SJSA1 (cell line): ENCODE measurements around the gene NECAB3. TPM values are rescaled to one million over a fixed set of nuclear protein-coding genes. Genes with fewer than 3 reads are reported as not detected.
"Not testable (repeated sequence)": the region's sequence is repeated elsewhere in the genome, so short reads cannot be mapped to it uniquely, and the experiment has no call there.

Experiments
- DNase-seq, 2 experiments: peaks; one replicate each; pipeline ENCODE4 v3.0.0-alpha.2; 2015 to 2020; ENCODE audit warnings: low spot score in 2 of 2, low read depth in 1 of 2
- H3K27ac ChIP-seq: fragments of 250-450 bp; sonication (Bioruptor Pico); 2 replicates; pipeline ENCODE4 v1.5.1; 2020; ENCODE audit warnings: mild to moderate bottlenecking, moderate library complexity
- H3K27me3 ChIP-seq: fragments of 250-450 bp; sonication (Bioruptor Pico); replicated peaks from 2 replicates; pipeline ENCODE4 v1.5.1; 2020; ENCODE audit warnings: mild to moderate bottlenecking, moderate library complexity
- H3K36me3 ChIP-seq: fragments of 250-450 bp; sonication (Bioruptor Pico); 2 replicates; pipeline ENCODE4 v1.5.1; 2020; ENCODE audit warnings: mild to moderate bottlenecking
- H3K4me1 ChIP-seq: fragments of 250-450 bp; sonication (Bioruptor Pico); replicated peaks from 2 replicates; pipeline ENCODE4 v1.6.1; 2021; ENCODE audit warnings: mild to moderate bottlenecking
- H3K4me3 ChIP-seq: fragments of 250-450 bp; sonication (Bioruptor Pico); 2 replicates; pipeline ENCODE4 v1.5.1; 2020; ENCODE audit warnings: mild to moderate bottlenecking
- H3K9me3 ChIP-seq: fragments of 250-450 bp; sonication (Bioruptor Pico); replicated peaks from 2 replicates; pipeline ENCODE4 v1.5.1; 2020; ENCODE audit warnings: mild to moderate bottlenecking
- total RNA-seq: library from RNA; depleted of rRNA; stranded (reverse); fragments of >200 nt; shearing (Covaris generic); gene quantifications from 2 replicates; pipeline ENCODE4 v1.2.3, GENCODE V29; 2014

The NECAB3 gene
- total RNA-seq, 1 experiment from 2014 or later: 52.1 TPM

DNA sequence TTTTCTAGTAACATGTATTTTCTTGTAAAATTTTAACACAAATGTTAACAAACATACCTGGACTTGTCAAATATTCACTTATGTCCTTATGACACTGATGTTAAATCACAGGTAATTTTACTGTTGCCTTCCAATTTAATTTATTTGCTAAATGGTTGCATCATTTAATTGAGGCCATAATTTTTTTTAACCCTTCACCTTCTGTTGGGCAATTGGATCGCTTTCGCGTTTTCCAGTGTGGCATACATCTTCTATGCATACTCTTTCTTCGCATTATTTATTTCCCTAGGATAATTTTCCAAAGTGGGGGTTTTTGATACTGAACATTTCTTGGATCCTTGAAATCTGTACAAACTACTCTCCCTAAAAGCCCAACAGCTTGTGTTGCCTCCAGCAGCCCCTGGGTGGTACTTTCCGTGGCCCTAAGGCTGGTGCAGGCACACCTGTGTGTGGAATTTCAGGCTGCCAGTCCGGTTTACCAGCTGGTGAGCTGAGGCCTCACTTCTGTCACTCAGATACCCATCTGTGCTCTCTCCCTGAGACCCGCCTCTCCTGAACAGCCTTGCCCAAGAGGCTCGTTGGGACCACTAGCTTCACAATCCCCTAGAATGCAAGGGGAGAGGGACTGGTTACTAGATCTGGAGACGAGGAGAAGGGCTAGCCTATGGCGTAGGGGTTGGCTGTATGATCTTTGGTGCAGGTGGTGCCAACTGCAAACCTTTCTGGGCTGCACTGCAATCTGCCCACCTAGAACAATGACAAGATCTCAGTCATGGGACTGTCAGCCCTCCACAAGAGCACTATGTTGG lies 23.3 kb downstream of the NECAB3 start:
- Histone ChIP-seq H3K27ac (no peak overlapping the region), H3K36me3 (peaks cover 10% of the 10 kb centered on the region), H3K4me1 (peaks cover 7% of the 10 kb centered on the region; the same call in 1 of the 2 replicates), H3K4me3 (no peak overlapping the region), H3K9me3 (no peaks in the 10 kb centered on the region), H3K27me3 (no peaks in the 10 kb centered on the region)
- no peak for DNase-seq

DNA sequence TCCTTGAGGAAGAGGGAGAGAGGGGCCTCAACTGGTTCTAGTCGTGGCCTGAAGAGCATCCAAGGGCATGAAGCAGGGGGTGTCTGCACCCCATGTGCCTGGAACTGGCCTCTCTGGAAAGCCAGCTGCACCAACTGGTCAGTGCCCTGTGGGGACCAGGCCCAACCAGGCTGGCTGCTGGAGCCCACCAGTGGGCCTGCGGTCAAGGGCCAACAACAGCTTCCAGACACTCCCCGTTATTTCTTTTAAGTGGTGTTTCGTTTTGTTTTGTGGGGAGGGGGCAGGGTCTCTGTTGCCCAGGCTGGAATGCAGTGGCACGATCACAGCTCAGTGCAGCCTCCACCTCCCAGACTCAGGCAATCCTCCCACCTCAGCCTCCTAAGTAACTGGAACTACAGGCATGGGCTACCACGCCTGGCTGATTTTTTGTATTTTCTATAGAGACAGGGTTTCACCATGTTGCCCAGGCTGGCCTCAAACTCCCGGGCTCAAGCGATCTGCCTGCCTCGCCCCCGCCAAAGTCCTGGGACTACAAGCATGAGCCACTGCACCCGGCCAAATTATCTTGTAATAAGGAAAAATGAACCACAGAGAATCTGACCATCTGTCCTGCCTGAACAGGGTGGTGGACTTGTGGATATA lies 24.0 kb downstream of the NECAB3 start:
- H3K4me1 ChIP-seq: peaks cover 7% of the 10 kb centered on the region; the same call in 1 of the 2 replicates
- DNase-seq: no peak
- H3K4me3 ChIP-seq: no peak overlapping the region
- no peak overlapping the region for H3K27ac ChIP-seq
- H3K36me3 ChIP-seq: peaks cover 14% of the 10 kb centered on the region
- H3K27me3 ChIP-seq: no peaks in the 10 kb centered on the region
- H3K9me3 ChIP-seq: no peaks in the 10 kb centered on the region

DNA sequence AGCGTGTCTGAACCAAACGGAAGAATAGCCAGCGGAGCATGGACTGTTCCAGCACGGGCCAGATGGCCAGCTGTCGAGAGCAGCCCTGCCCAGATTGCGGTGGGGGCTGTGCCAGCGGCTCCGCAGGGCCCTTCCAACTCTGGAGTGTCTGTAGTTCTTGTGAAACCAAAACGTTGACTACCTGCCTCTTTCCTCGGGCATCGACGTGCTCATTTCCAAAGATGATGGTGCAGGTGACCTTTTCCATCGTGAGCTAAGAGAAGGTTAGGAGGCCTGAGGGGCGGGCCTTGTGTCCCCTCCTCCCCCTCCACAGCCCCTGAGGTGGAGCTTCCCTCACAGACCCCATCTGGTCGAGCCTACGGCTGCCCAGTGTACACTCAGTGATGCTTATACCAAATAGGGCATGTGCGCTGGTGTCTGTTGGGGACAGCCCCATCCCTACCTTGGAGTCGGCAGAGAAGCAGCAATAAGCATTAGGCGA lies 25.0 kb downstream of the NECAB3 start:
- no peaks in the 10 kb centered on the region for H3K9me3 ChIP-seq
- peaks cover 24% of the 10 kb centered on the region for H3K36me3 ChIP-seq
- no peaks in the 10 kb centered on the region for H3K27me3 ChIP-seq
- H3K4me1 ChIP-seq: peaks cover 7% of the 10 kb centered on the region; the same call in 1 of the 2 replicates
- H3K4me3 ChIP-seq: no peak overlapping the region
- no peak for DNase-seq
- H3K27ac ChIP-seq: no peak overlapping the region

DNA sequence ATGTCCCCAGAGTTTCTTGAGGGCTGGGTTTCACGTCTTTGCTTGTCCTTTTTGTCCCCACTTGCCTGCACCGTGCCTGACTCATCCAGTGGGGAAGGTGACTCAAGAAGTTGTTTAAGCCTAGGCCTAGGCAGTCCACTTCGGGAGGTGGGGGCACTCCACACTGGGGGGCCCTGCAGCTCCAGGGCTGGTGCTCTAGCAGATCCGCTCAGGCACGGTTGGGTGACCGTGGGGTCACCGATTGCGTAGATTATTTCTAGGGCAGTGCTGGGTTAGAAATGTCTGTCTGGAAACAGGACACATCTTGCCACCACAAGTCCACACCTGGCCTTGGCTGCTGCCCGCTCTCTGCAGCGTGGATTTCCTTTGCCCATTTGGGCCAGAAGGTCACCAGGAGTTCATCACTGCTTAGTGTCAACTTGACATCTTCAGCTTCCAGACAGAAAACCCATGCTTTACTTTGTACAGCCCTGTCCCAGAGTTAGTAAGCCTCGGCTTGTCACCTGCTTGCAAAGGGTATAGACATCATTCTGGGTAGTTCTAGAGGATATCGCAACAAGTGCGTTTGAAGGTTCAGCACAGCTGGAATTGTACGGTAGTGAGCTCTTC lies 25.7 kb downstream of the NECAB3 start:
- peaks cover 6% of the 10 kb centered on the region; the same call in 1 of the 2 replicates for H3K4me1 ChIP-seq
- DNase-seq: no peak
- no peaks in the 10 kb centered on the region for H3K27me3 ChIP-seq
- no peak overlapping the region for H3K27ac ChIP-seq
- H3K9me3 ChIP-seq: no peaks in the 10 kb centered on the region
- peaks cover 28% of the 10 kb centered on the region for H3K36me3 ChIP-seq
- no peak overlapping the region for H3K4me3 ChIP-seq

DNA sequence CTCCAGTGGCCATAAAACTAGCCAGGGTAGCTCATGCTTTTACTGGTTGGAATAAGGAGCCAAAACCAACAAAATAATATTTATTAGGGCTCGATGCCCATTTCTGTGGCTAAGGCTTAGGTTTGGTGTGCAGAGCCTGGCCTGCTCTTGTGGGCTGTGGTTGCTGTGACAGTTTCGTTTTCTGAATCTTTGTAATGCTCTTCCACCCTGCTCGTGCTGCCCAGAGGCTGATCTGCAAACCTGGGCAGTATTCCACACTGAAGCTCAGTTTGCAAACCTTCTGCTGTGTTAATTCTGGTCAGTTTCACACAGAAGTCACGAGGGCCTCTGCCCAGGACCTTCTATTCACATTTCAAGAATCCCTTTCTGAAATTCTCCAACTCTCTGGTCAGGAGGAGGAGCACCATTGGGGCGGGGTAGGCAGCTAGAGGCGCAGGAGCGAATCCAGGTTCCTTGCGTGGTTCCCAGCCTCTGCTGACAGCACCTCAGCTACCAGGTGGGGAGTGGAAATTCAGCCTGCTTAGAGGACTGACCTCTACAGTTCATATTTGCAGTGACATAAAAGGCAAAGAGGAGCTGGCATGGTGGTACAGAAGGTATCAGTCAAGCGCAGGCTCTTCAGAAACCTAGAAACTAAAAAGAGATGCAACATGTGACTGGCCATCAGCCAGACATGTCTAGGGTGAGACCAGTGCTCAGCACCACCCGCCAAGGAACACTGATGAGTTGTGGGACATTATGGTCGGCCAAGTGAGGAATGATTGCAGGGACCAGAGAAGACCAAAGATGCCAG lies 26.4 kb downstream of the NECAB3 start:
- Histone ChIP-seq H3K27me3 (no peaks in the 10 kb centered on the region), H3K36me3 (peaks cover 28% of the 10 kb centered on the region), H3K27ac (no peak overlapping the region), H3K4me3 (no peak overlapping the region), H3K9me3 (no peaks in the 10 kb centered on the region), H3K4me1 (peaks cover 4% of the 10 kb centered on the region; the same call in 1 of the 2 replicates)
- no peak for DNase-seq

DNA sequence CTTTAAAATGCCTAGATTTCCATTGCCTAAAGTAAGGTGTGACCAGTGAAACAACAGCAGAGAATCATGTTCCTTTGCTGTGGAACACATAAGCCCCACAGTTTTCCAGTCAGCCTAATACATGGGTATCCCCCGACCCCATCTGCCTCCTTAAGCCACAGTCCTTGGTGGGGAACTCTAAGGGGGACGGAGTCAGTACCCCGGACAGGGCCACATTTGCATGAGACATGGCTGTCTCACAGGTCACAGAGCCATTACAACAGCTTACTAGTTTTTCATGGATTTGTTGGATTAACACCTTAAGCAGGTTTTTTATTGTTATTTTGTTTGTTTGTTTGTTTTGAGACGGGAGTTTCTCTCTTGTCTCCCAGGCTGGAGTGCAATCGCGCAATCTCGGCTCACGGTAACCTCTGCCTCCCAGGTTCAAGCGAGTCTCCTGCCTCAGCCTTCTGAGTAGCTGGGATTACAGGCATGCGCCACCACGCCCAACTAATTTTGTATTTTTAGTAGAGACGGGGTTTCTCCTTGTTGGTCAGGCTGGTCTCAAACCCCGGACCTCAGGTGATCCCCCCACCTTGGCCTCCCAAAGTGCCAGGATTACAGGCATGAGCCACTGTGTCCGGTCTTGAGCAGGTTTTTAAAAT lies 27.1 kb downstream of the NECAB3 start:
- H3K4me1 ChIP-seq, H3K4me3 ChIP-seq, DNase-seq, H3K9me3 ChIP-seq, H3K27me3 ChIP-seq, H3K27ac ChIP-seq: not testable (repeated sequence)
- peaks cover 31% of the 10 kb centered on the region for H3K36me3 ChIP-seq

DNA sequence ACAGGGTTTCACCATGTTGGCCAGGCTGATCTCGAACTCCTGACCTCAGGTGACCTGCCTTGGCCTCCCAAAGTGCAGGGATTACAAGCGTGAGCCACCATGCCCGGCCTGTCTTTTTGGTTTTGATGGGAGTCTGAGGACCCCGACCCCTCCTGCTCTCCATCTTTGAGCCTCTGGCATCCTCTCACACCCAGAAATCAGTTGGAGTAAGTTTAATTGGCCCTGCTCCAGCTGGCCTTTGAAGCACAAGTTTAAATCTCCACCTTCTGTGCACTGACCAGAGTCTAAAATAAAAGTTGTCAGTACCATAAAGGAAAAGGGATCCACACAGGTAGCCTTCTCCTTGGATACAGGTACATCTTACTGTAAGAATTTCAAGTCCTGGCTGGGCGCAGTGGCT lies 28.0 kb downstream of the NECAB3 start:
- Histone ChIP-seq H3K27ac (no peak overlapping the region), H3K36me3 (peaks cover 32% of the 10 kb centered on the region), H3K4me3 (no peak overlapping the region), H3K27me3 (no peaks in the 10 kb centered on the region), H3K4me1 (peaks cover 4% of the 10 kb centered on the region; the same call in 1 of the 2 replicates), H3K9me3 (no peaks in the 10 kb centered on the region)
- DNase-seq: no peak

DNA sequence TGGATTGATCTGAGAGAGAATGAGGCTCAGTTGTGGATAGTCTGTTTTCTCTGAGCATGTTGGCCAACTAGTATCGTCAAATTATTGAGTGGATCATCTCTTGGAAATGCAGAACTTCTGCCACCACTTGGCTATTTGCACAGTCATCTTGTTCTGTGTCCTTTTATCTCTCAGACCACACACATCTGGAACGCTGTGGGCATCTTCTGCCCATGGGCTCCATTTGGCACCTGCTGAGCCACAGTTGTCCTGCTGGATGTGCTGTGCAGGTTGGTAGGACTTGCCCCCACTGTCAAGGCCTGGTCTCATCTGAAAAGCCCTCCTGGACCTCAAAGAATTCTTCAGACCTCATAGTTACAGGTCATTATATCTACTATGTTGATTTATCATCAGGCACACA lies 28.8 kb downstream of the NECAB3 start:
- Histone ChIP-seq H3K27ac (no peak overlapping the region), H3K4me3 (no peak overlapping the region), H3K27me3 (no peaks in the 10 kb centered on the region), H3K4me1 (peaks cover 4% of the 10 kb centered on the region; the same call in 1 of the 2 replicates), H3K9me3 (no peaks in the 10 kb centered on the region), H3K36me3 (peaks cover 35% of the 10 kb centered on the region)
- no peak for DNase-seq

DNA sequence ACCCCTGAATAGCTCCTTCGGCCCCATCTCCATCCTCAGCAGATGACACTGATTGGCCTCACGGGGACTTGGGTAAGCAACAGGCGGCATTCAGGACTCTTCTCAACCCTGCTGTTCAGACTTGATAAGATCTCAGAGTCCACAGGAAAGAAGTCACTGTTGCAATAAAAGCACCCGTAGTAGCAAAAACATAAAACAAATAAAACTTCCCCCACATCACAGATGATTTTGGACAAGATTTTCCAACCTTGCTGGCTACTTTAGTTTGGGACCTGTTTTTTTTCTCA lies 29.2 kb downstream of the NECAB3 start:
- Histone ChIP-seq H3K36me3 (peaks cover 38% of the 10 kb centered on the region), H3K9me3 (no peaks in the 10 kb centered on the region), H3K27me3 (no peaks in the 10 kb centered on the region), H3K4me3 (no peak overlapping the region), H3K27ac (no peak overlapping the region), H3K4me1 (peaks cover 4% of the 10 kb centered on the region; the same call in 1 of the 2 replicates)
- no peak for DNase-seq

DNA sequence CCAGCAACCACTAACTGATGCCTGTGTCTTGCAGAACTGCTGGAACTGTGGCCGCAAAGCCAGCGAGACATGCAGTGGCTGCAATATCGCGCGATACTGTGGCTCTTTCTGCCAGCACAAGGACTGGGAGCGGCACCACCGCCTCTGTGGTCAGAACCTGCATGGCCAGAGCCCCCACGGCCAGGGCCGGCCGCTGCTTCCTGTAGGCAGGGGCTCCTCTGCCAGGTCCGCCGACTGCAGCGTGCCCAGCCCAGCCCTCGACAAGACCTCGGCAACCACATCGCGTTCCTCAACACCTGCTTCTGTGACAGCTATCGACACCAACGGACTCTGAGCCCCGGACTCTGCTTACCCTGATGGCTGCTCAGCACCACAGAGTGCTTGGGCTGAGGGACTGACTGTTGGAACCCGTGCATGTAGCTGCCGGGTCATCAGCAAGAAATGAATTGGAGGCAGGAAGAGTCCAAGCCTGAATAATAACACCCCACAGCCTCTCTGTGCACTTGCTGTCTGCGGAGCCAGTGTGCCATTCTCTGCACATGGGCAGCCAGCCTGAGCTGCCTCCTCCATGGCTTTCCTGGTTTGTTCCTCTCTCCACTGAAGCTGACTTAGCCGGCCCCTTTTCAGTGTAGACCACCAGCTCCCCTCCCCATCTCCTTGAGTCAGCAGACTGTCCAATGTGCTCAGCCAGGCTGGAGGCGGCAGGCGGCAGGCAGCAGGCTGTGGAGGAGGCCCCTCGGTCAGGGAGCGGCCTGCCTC lies 29.7 kb downstream of the NECAB3 start:
- Histone ChIP-seq H3K27ac (no peak overlapping the region), H3K27me3 (no peaks in the 10 kb centered on the region), H3K4me1 (peaks cover 3% of the 10 kb centered on the region; the same call in 1 of the 2 replicates), H3K9me3 (no peaks in the 10 kb centered on the region), H3K36me3 (peaks cover 38% of the 10 kb centered on the region), H3K4me3 (no peak overlapping the region)
- DNase-seq: no peak

DNA sequence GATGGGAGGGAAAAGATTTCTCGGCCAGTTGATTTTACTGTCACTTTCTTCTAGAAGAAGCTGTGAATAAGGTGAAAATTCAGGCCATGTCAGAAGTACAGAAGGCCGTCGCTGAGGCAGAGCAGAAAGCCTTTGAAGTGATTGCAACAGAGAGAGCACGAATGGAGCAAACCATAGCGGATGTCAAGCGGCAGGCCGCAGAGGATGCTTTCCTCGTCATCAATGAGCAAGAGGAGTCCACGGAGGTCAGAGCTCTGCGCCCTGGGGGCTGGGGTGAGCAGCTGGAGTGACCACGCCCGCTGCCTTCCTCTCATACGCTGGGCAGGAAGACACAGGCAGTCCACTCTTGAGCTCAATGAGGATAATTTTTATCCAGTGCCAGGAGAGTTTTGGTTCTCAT lies 33.9 kb downstream of the NECAB3 start:
- Histone ChIP-seq H3K4me3 (no peak overlapping the region), H3K9me3 (no peaks in the 10 kb centered on the region; the same call in 1 of the 2 replicates), H3K4me1 (no peaks in the 10 kb centered on the region), H3K27ac (no peak overlapping the region), H3K27me3 (no peaks in the 10 kb centered on the region), H3K36me3 (peaks cover 42% of the 10 kb centered on the region)
- no peak for DNase-seq

DNA sequence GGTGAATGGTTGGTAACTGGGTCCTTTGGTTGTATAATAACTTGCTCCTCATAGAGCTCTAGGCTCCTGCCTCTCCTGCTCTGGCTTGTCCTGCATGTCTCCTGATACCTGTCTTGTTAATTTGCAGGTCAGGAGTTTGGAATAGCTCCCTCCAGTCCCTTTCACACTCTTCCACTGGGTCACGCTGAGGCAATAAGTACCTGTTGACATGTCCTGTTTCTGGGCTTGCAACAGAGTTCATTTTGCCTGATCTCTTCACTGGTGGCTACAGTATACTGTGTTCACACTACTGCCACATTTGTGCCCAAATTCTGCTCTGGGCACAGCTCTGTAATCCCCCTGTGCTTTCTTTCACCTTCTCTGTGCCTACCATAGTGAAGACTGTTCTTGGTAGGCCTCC lies 37.5 kb downstream of the NECAB3 start:
- Histone ChIP-seq H3K4me1 (no peaks in the 10 kb centered on the region), H3K4me3 (no peak overlapping the region), H3K9me3 (no peaks in the 10 kb centered on the region; the same call in 1 of the 2 replicates), H3K27me3 (no peaks in the 10 kb centered on the region), H3K36me3 (peaks cover 28% of the 10 kb centered on the region), H3K27ac (no peak overlapping the region)
- no peak for DNase-seq
